ENCODE results near the gene HOXC5. TPM values are rescaled to one million over a fixed set of nuclear protein-coding genes. Genes with fewer than 3 reads are reported as not detected.

HOXC5 gene
- total RNA-seq, 4 donors from 2014 or later, result 0.36 to 1.4 TPM; not detected in 2

DNA sequence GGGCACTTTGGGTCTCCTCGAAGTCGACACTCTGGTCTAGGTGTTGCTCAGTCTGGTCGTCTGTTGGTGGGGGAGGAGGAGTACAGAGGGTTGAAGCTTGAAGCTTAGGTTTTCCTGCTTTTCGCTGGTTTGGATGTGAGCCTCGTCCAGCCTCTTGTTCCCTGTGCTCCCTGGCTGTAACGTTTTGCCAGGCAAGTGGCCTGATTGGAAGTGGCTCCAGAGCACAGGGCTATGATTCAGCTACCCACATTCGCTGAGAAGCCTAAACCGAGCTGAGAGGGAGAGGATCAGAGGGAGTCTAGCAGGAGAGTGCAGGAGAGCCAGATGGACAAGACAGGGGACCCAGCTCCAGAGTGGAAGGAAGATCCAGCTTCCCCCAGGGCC, 41.8 kb upstream of the HOXC5 start:
- peak overlapping the region; percentile 94 to 100 (median 98) for H3K27ac ChIP-seq
- TF ChIP-seq POLR2A (IDR thresholded peaks at IDR 0.05), result peak; percentile 76 to 82
- TF ChIP-seq, protein P1, sequence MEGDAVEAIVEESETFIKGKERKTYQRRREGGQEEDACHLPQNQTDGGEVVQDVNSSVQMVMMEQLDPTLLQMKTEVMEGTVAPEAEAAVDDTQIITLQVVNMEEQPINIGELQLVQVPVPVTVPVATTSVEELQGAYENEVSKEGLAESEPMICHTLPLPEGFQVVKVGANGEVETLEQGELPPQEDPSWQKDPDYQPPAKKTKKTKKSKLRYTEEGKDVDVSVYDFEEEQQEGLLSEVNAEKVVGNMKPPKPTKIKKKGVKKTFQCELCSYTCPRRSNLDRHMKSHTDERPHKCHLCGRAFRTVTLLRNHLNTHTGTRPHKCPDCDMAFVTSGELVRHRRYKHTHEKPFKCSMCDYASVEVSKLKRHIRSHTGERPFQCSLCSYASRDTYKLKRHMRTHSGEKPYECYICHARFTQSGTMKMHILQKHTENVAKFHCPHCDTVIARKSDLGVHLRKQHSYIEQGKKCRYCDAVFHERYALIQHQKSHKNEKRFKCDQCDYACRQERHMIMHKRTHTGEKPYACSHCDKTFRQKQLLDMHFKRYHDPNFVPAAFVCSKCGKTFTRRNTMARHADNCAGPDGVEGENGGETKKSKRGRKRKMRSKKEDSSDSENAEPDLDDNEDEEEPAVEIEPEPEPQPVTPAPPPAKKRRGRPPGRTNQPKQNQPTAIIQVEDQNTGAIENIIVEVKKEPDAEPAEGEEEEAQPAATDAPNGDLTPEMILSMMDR (IDR thresholded peaks at IDR 0.05 in 4 of 5, conservative IDR thresholded peaks at IDR 0.05 in 1 of 5), result peak in 1 of 5 experiments; percentile 6
- H3K4me1 ChIP-seq, result peaks cover 63% of the 10 kb centered on the region in 2 donors
- peak; percentile 56 to 73 for ATAC-seq
- DNase-seq, result peak; percentile 85
- H3K9me3 ChIP-seq, result no peaks in the 10 kb centered on the region
- H3K4me3 ChIP-seq, result peak overlapping the region; percentile 43 to 56 (median 47)
- no peaks in the 10 kb centered on the region for H3K36me3 ChIP-seq
- in situ Hi-C loops (cut with MboI; ENCODE audit: low sequenced_read_pairs in 4 of 4), result loop anchor here in 3 of 4 donors (25.0 kb wide), 3 partner anchors 221 to 1721 kb away; partner anchors contain the start of genes GPR84 (in 2 of the 3), BLOC1S1 (in 1 of the 3), ITGA7 (in 1 of the 3) and RDH5 (in 1 of the 3)
- intact Hi-C loops (cut with DNase I; ENCODE audit: low total_unique reads), result loop anchor here (10.0 kb wide), 2 partner anchors 946 to 1734 kb away; partner anchors contain the start of genes CD63 and RDH5
- H3K27me3 ChIP-seq, result no peaks in the 10 kb centered on the region

DNA sequence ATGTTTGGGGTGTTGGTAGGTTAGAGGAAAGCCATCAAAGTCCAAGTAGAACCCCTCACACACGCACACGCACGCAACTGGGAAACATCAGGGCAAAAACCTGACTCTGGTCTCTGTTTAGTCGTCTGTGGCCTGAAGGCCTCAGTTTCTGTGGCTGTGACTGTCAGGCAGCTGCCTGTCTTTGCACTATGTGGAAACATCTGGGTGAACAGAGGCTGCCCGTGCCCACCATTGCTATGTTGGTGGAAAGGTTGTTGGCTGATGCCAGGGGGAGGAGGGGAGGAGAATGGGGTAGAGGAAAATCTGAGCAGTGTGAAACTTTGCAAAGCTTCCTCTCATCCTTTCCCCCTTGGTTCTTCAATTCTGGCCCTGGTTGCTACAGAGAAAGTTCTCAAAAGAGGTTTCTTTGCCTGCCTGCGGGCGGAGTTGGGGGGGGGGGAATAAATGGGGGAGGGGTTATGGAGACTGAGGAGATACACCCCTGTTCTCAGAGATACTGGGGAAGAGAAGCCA, 40.4 kb upstream of the HOXC5 start:
- Histone ChIP-seq H3K27me3 (no peaks in the 10 kb centered on the region), H3K9me3 (no peaks in the 10 kb centered on the region), H3K4me3 (peak overlapping the region in 1 of 4 donors; percentile 64), H3K4me1 (peaks cover 58% of the 10 kb centered on the region in 2 donors), H3K27ac (peak overlapping the region; percentile 94 to 100 (median 98)), H3K36me3 (no peaks in the 10 kb centered on the region)
- ATAC-seq (no peak), DNase-seq (no peak)
- in situ Hi-C loops (cut with MboI; ENCODE audit: low sequenced_read_pairs in 4 of 4), result loop anchor here in 3 of 4 donors (25.0 kb wide), 3 partner anchors 220 to 1720 kb away; partner anchors contain the start of genes GPR84 (in 2 of the 3), BLOC1S1 (in 1 of the 3), ITGA7 (in 1 of the 3) and RDH5 (in 1 of the 3)
- intact Hi-C loops (cut with DNase I; ENCODE audit: low total_unique reads), result loop anchor here (10.0 kb wide), 2 partner anchors 948 to 1732 kb away; partner anchors contain the start of genes CD63 and RDH5
- TF ChIP-seq POLR2A (IDR thresholded peaks at IDR 0.05), result no peak
- TF ChIP-seq, protein P1 (IDR thresholded peaks at IDR 0.05 in 4 of 5, conservative IDR thresholded peaks at IDR 0.05 in 1 of 5), result no peak

DNA sequence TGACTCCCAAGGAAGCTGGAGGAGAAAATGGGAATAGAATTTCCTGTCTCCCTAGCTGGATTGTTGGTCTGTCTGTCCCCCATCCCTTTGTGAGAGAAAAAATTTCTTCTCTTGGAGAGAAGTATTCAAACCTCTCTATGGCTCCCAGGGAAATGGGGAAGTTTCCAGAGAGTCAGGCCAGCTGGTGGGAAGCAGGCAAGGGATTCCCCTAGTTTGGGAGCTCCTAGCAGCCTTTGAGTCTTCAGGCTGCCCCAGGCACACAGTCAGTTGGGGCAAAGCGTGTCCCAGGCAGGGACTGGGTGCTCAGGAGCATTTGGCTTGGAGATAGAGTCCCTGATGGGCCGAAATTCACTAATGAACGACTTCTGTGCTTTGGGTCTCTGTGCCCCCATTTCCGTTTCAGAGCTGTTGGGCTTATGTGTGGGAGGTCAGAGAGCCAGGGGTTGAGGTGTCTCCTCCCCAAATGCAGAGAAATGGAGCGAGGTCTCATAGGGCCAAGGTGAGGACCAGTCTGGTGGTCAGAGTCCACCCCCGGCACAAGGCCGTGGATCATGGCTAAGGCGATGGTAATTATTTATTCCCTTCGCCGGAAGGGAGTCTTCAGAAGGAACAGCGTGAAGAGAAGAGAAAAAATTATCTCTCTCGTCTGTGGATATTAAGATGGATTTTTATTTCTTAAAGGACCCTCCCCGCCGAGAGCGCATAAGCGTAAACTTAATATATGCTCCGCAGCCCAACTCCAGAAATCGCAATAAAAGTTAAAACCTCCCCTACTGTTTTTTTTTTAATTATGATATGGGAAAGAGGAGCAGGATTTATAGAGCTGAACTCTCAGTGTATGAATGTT, 39.5 kb upstream of the HOXC5 start:
- Histone ChIP-seq H3K4me3 (peak overlapping the region; percentile 64 to 88 (median 80)), H3K4me1 (peaks cover 50 to 55% of the 10 kb centered on the region in 2 donors), H3K9me3 (no peaks in the 10 kb centered on the region), H3K27me3 (no peaks in the 10 kb centered on the region), H3K36me3 (no peaks in the 10 kb centered on the region), H3K27ac (peak overlapping the region; percentile 94 to 100 (median 98))
- in situ Hi-C loops (cut with MboI; ENCODE audit: low sequenced_read_pairs in 4 of 4), result loop anchor here in 3 of 4 donors (25.0 kb wide), 3 partner anchors 219 to 1719 kb away; partner anchors contain the start of genes GPR84 (in 2 of the 3), BLOC1S1 (in 1 of the 3), ITGA7 (in 1 of the 3) and RDH5 (in 1 of the 3)
- intact Hi-C loops (cut with DNase I; ENCODE audit: low total_unique reads), result loop anchor here (10.0 kb wide), 2 partner anchors 949 to 1731 kb away; partner anchors contain the start of genes CD63 and RDH5
- ATAC-seq (no peak), DNase-seq (no peak)
- no peak for TF ChIP-seq POLR2A (IDR thresholded peaks at IDR 0.05)

DNA sequence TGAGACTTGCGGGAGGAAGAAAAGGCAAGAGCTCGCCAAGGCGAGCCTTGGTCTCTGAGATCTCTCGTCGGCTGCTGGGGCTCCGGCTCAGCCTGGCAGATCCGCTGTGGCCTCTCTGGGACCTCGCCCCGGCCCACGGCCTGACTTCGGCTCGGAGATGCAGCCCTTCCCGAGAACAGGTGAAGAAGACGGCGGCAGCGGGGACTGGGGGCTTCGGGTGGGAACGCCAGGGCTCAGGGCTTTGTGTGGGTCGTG, 38.9 kb upstream of the HOXC5 start:
- peak overlapping the region; percentile 94 to 100 (median 98) for H3K27ac ChIP-seq
- peak overlapping the region; percentile 64 to 88 (median 80) for H3K4me3 ChIP-seq
- H3K9me3 ChIP-seq, result no peaks in the 10 kb centered on the region
- H3K4me1 ChIP-seq, result peaks cover 48 to 55% of the 10 kb centered on the region in 2 donors
- DNase-seq (no peak), ATAC-seq (no peak)
- no peaks in the 10 kb centered on the region for H3K36me3 ChIP-seq
- intact Hi-C loops (cut with DNase I; ENCODE audit: low total_unique reads), result loop anchor here (10.0 kb wide), 2 partner anchors 949 to 1731 kb away; partner anchors contain the start of genes CD63 and RDH5
- in situ Hi-C loops (cut with MboI; ENCODE audit: low sequenced_read_pairs in 4 of 4), result loop anchor here in 3 of 4 donors (25.0 kb wide), 3 partner anchors 218 to 1718 kb away; partner anchors contain the start of genes GPR84 (in 2 of the 3), BLOC1S1 (in 1 of the 3), ITGA7 (in 1 of the 3) and RDH5 (in 1 of the 3)
- no peaks in the 10 kb centered on the region for H3K27me3 ChIP-seq
- TF ChIP-seq POLR2A (IDR thresholded peaks at IDR 0.05), result no peak
- TF ChIP-seq, protein P1 (IDR thresholded peaks at IDR 0.05 in 4 of 5, conservative IDR thresholded peaks at IDR 0.05 in 1 of 5), result no peak
